Adrenal gland (tissue), 12 donors: ENCODE data around the gene SYT1. TPM values are rescaled to one million over a fixed set of nuclear protein-coding genes. Genes with fewer than 3 reads are reported as not detected.

Experiments used
- DNase-seq, 7 donors: peaks; one replicate each; pipeline ENCODE4 v3.0.0-alpha.2; 2019 to 2020
- H3K27ac ChIP-seq, 5 donors: fragments of 200-600 bp; sonication (generic) in 4 of 5; 1 replicate in 3 of 5; 2 replicates in 2 of 5; pipeline versions ENCODE4 v1.5.1 to v1.8.0; 2016 to 2020; ENCODE audit warnings: mild to moderate bottlenecking in 1 of 5
- H3K27me3 ChIP-seq: fragments of 200-600 bp; 2 replicates; pipeline ENCODE4 v1.8.0; 2021
- H3K36me3 ChIP-seq, 2 donors: fragments of 200-600 bp; replicated peaks in 1 of 2; 1 replicate in 1 of 2; 2 replicates in 1 of 2; pipeline versions ENCODE4 v1.5.1 to v1.8.0; 2018 to 2022
- H3K4me1 ChIP-seq, 2 donors: fragments of 200-600 bp; replicated peaks in 1 of 2; 1 replicate in 1 of 2; 2 replicates in 1 of 2; pipeline versions ENCODE4 v1.5.1 to v1.8.0; 2018 to 2021
- H3K4me3 ChIP-seq, 4 donors: fragments of 200-600 bp; sonication (generic) in 3 of 4; one replicate each; pipeline ENCODE4 v1.5.1; 2016 to 2018
- H3K9me3 ChIP-seq, 3 donors: fragments of 200-600 bp; sonication (generic) in 1 of 3; replicated peaks in 1 of 3; 1 replicate in 2 of 3; 2 replicates in 1 of 3; pipeline versions ENCODE4 v1.5.1 to v1.8.0; 2016 to 2021
- POLR2A ChIP-seq, 2 donors: fragments of 450-650 bp; IDR thresholded peaks; one replicate each; pipeline ENCODE4 v1.6.1; 2017; ENCODE audit warnings: antibody characterized with exemption in 2 of 2, mild to moderate bottlenecking in 2 of 2, moderate library complexity in 1 of 2
- WGBS, 4 donors: extraction: QIAGEN DNeasy Blood & Tissue Kit in 2 of 4; methylation state at CpG; one replicate each; pipeline versions ENCODE4 v1.1.5 to v1.1.7; 2013 to 2017; 5-methylcytosine and 5-hydroxymethylcytosine counted together
- intact Hi-C, 2 donors: fragments of 100-400 bp; cut with DNase I; formaldehyde crosslinking; loops; one replicate each; pipeline versions ENCODE4 v1.14.1 to v1.15.0; 2022 to 2023
- polyA plus RNA-seq, 3 donors: library from polyadenylated mRNA; stranded (reverse); fragments of 200-250 nt in 2 of 3; fragments of 350-450 nt in 1 of 3; fragmentation: Illumina TruSeq in 1 of 3; extraction: RNeasy Lipid Tissue Mini Kit (QIAGEN cat#74804) in 1 of 3; gene quantifications; one replicate each; pipeline ENCODE4 v1.2.3, GENCODE V29; 2013 to 2014
- total RNA-seq, 9 donors: library from RNA; depleted of rRNA in 4 of 9; stranded (reverse); fragments of >200 nt in 4 of 9; fragments of 120-200 nt in 1 of 9; fragmentation: NEBNext Ultra II Directional in 1 of 9; extraction: Animal tissue kit (Norgen Biotek cat#: 25700) in 1 of 9; gene quantifications; one replicate each; pipeline versions ENCODE4 v1.1.0 to v1.2.4, GENCODE V29; 2013 to 2023
- TF ChIP-seq, protein P1 (sequence below), 6 experiments: fragments of 450-650 bp in 4 of 6; fragments of 200-600 bp in 2 of 6; sonication (generic) in 1 of 6; IDR thresholded peaks; 1 replicate in 5 of 6; 2 replicates in 1 of 6; pipeline versions ENCODE4 v1.5.1 to v1.8.0; 2016 to 2021; ENCODE audit warnings: antibody characterized with exemption in 6 of 6, mild to moderate bottlenecking in 2 of 6, moderate library complexity in 1 of 6
- donor health status: healthy with polysubstance abuse.
- donor health status: Bipolar disorder and iron deficiency.
- donor health status: DM: yes; HTN: yes; CAD: no.
- donor health status: DM: no; HTN: no; CAD: no.
- donor health status: DM: no; HTN: no; CAD: no.
- donor health status: DM: yes; HTN: yes; CAD: no.

SYT1 gene
- total and polyA plus RNA-seq, 12 donors, result 0.42 to 22.3 (median 4.6) TPM

DNA sequence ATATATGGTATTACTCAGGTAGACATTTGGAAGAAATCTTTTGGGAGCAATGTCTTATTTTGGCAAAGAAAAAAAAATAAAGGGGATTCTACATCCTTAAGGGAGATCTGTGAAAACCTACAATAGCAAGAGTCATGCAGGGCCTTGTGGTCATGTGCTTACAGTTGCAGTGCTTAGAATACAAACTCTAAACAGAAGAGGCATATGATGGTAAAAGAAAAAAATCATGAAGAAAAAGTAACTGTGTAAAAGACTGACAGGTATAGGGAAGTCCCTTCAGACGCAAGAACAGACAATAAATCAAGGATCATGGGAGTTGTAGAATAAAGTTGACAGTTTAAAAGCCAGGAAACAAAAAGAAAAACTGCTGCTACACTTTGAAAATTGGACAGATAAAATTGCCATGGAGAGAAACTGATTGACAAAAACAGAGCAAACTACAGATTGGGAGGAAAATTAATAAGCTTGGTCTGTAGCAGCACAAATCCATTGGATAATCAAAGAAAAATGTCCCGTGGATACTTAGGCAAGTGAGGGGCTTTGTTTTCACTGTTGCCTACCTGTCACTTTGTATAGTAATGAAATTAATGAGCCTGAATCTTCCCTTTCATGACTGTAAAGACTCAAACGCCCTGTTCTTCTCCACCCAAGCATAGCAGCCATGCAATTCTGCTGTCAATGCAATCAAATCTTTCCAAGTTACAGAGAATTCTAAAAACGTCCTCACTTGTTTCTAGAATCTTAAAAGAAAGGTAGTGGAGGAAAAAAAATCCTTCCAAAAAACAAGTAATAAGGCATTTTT lies 402.0 kb downstream of the SYT1 start:
- Histone ChIP-seq H3K27me3 (no peaks in the 10 kb centered on the region), H3K4me1 (no peaks in the 10 kb centered on the region), H3K4me3 (no peak overlapping the region), H3K9me3 (no peaks in the 10 kb centered on the region), H3K27ac (no peak overlapping the region), H3K36me3 (no peaks in the 10 kb centered on the region)
- intact Hi-C loops, result no loop called here
- DNase-seq, result no peak
- WGBS, 4 donors, result 32 to 36% (median 33%) methylated on average over 4 of the region's 4 CpGs
- no peak for TF ChIP-seq POLR2A (IDR thresholded peaks at IDR 0.05)
- TF ChIP-seq, protein P1, sequence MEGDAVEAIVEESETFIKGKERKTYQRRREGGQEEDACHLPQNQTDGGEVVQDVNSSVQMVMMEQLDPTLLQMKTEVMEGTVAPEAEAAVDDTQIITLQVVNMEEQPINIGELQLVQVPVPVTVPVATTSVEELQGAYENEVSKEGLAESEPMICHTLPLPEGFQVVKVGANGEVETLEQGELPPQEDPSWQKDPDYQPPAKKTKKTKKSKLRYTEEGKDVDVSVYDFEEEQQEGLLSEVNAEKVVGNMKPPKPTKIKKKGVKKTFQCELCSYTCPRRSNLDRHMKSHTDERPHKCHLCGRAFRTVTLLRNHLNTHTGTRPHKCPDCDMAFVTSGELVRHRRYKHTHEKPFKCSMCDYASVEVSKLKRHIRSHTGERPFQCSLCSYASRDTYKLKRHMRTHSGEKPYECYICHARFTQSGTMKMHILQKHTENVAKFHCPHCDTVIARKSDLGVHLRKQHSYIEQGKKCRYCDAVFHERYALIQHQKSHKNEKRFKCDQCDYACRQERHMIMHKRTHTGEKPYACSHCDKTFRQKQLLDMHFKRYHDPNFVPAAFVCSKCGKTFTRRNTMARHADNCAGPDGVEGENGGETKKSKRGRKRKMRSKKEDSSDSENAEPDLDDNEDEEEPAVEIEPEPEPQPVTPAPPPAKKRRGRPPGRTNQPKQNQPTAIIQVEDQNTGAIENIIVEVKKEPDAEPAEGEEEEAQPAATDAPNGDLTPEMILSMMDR (IDR thresholded peaks at IDR 0.05), result no peak

DNA sequence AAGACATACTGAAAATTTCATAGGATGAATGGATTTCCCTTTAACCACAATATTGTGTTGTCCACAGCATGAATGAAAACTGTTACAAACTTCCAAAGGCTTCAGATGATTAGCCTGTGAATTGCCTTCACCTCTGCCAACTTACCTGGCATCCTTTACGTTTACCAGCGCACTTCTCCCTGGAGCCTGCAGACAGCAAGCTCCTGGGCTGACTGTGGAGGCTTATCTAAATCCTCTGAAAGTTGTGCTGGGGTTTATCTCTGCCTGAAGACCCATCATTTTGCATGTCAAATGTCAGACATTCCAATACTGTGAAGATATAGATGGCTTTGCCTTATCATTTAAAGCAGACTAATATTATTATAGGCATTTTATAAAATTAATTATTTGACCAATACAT lies 403.0 kb downstream of the SYT1 start:
- intact Hi-C loops, result no loop called here
- DNase-seq, result no peak
- Histone ChIP-seq H3K27me3 (no peaks in the 10 kb centered on the region), H3K27ac (no peak overlapping the region), H3K9me3 (no peaks in the 10 kb centered on the region), H3K4me3 (no peak overlapping the region), H3K4me1 (no peaks in the 10 kb centered on the region), H3K36me3 (no peaks in the 10 kb centered on the region)
- TF ChIP-seq POLR2A (IDR thresholded peaks at IDR 0.05), result no peak
- TF ChIP-seq, protein P1 (IDR thresholded peaks at IDR 0.05), result no peak
- WGBS, 4 donors, result 59 to 81% (median 69%) methylated on average over 2 of the region's 2 CpGs

DNA sequence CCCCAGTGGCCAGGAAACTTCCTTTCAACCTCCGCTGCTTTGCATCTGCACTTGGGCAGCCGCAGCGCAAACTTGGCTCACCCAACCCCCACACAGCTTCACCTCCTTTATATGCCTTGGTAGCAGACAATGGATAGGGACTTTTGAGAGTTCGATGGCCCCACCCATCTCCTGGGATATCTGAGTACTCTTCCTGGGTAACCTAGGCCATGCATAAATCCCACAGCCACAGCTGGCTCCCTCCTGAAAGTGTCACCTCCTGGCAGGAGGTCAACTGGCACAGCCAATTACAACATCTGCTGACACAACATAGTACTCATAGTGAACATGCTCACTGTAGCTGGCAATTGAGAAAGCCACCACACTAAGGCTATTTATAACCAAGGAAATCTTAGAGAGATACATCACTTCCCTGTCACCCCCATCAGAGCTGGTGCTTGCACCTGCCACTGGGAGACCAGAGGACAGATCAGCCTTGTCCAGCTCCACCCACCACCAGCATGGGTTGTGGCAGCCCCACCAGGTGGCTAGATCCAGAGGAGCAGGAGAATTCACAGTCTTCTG lies 410.0 kb downstream of the SYT1 start:
- TF ChIP-seq POLR2A (IDR thresholded peaks at IDR 0.05), result no peak
- TF ChIP-seq, protein P1 (IDR thresholded peaks at IDR 0.05), result no peak
- H3K27ac ChIP-seq, result no peak overlapping the region
- no peak overlapping the region for H3K4me3 ChIP-seq
- no peaks in the 10 kb centered on the region for H3K27me3 ChIP-seq
- H3K9me3 ChIP-seq, result no peaks in the 10 kb centered on the region
- no peak for DNase-seq
- WGBS, 4 donors, result 86 to 88% (median 86%) methylated on average over 4 of the region's 4 CpGs
- no peaks in the 10 kb centered on the region for H3K36me3 ChIP-seq
- intact Hi-C loops, result no loop called here
- no peaks in the 10 kb centered on the region for H3K4me1 ChIP-seq

DNA sequence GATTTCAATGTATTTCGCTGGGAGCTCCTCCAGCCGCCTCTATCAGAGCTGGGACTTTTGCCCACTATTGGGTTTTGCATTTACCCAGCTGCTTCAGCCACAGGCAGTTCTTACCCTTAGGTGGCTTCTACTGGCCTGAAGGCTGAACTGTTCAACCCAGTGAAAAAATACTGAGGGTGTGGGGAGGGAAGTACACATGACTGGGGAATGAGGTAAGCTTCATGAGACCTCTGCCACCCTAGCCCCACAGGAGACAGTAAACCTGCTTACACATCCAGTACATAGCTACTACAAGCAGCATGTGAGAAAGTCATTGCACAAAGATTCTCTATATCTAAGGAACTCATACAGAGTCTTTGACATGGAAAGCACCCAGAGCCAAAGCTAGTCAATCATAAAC lies 411.1 kb downstream of the SYT1 start:
- H3K27ac ChIP-seq, result no peak overlapping the region
- no peak overlapping the region for H3K4me3 ChIP-seq
- H3K36me3 ChIP-seq, result no peaks in the 10 kb centered on the region
- no peaks in the 10 kb centered on the region for H3K9me3 ChIP-seq
- DNase-seq, result no peak
- 78 to 95% (median 86%) methylated on average over 2 of the region's 2 CpGs for WGBS, 4 donors
- TF ChIP-seq, protein P1 (IDR thresholded peaks at IDR 0.05), result no peak
- TF ChIP-seq POLR2A (IDR thresholded peaks at IDR 0.05), result no peak
- H3K4me1 ChIP-seq, result no peaks in the 10 kb centered on the region
- no peaks in the 10 kb centered on the region for H3K27me3 ChIP-seq
- intact Hi-C loops, result no loop called here
